GM19035 (cell line): ENCODE measurements around the gene SHC3.

ENCODE experiments used
- ATAC-seq: cut with Tn5 transposase; IDR thresholded peaks from one replicate; pipeline ENCODE4 v1.9.1; 2021; ENCODE audit not compliant: unreplicated experiment

The SHC3 gene

GRCh38 chr9:89161221-89161620 lies 17.4 kb downstream of the SHC3 start:
- no peak for ATAC-seq

DNA sequence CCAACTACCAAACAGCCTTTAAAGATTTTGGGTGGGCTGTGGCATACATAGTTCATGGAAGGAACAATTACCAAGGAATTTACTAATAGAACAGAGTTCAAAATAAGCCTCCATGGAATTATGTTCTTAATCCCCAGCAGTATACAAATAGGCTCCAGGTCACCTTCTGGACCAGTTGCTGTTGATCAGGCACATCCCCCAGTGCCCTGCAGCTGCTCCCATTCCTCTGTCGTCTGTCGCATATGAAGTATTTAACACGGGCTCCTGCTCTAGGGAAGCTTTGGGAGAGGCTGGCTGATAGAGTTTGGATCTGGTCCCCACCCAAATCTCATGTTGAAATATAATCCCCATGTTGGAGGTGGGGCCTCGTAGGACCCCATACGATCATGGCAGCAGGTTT lies 17.8 kb downstream of the SHC3 start:
- no peak for ATAC-seq

DNA sequence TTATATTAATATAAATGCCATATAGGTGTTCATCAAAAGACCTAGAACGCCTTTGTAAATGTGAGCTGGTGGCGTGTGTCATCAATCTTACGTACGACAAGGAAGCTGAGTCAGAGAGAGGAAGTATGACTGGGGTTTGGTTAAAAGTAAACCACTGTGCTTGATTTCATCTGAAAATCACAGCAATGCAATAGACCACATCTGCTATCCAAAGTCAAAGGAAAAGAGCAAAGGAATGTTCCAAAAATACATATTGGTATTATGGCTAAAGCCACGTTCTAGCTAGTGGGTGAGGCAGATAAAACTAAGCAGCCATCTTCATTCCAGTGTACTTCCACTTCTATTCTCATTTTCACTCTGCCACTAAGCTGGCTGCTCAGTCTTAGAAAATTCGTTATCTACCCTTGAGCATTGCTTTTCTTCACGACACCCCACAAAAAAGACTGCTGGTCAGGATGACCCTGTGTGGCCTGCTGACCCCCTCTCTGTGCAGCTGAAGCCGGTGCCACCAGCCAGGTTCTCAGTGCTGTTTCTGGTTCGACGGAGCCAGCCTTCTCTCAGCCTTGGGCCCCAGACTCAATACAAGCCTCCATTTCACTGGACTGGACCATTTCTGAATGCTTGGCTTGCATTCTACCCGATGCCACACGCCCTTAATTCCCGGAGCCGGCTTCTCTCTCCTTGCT lies 23.8 kb downstream of the SHC3 start:
- no peak for ATAC-seq

DNA sequence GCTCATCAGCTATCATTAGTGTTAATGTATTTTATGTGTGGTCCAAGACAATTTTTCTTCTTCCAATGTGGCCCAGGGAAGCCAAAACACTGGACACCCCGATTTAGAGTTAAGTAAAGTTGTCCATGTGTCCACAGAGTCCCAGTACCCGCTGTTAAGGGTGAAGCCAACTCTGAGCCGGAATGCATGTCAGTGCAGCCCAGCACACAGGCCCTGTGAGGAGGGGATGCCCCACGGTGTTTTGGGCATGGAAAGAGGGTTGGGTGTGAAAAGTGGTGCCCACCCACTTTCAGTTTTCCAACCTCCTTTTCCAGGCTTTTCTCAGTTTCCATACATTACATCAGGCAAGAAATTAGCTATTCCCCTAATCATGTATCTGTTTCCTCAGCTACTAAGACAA lies 24.4 kb downstream of the SHC3 start:
- ATAC-seq: no peak

- no peak for ATAC-seq
These were observed 25.2 kb downstream of the SHC3 start for GRCh38 chr9:89153232-89154017.

GRCh38 chr9:89149726-89150125 lies 28.9 kb downstream of the SHC3 start:
- ATAC-seq: no peak

- no peak for ATAC-seq
These were observed 33.5 kb downstream of the SHC3 start for GRCh38 chr9:89145097-89145496.

GRCh38 chr9:89144238-89144637 lies 34.4 kb downstream of the SHC3 start:
- ATAC-seq: no peak

DNA sequence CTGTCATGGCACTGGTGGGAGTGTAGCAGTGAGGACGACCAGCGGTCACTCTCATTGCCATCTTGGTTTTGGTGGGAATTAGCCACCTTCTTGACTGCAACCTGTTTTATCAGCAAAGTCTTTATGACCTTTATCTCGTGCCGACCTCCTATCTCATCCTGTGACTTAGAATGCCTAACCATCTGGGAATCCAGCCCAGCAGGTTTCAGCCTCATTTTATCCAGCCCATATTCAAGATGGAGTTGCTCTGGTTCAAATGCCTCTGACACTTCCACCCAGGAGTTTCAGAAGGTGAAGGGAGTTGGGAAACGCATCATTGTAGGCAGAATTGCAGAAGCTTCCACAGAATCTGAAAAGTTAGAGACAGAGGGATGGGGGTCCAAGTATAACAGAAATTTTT lies 35.4 kb downstream of the SHC3 start:
- no peak for ATAC-seq

DNA sequence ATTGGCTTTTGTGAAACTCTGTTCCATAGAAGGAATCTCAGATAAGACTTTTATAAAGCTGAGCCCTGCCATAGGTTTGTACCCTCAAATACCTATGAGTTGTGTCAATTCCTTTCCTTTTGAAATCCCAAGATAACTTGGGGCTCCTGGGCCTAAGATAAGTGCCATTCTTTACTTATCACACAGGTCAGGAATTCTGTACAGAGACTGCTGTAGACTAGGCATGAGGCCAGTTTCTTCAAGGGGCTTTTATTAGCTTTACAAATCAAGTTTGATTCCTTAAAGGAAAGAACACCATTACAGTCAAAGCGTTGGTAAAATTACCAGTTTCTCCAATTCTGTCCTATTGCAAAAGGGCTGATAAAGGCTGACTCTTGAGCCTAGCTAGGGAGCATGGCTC lies 39.2 kb downstream of the SHC3 start:
- ATAC-seq: no peak

- no peak for ATAC-seq
These were observed 39.9 kb downstream of the SHC3 start for GRCh38 chr9:89138463-89139390.

DNA sequence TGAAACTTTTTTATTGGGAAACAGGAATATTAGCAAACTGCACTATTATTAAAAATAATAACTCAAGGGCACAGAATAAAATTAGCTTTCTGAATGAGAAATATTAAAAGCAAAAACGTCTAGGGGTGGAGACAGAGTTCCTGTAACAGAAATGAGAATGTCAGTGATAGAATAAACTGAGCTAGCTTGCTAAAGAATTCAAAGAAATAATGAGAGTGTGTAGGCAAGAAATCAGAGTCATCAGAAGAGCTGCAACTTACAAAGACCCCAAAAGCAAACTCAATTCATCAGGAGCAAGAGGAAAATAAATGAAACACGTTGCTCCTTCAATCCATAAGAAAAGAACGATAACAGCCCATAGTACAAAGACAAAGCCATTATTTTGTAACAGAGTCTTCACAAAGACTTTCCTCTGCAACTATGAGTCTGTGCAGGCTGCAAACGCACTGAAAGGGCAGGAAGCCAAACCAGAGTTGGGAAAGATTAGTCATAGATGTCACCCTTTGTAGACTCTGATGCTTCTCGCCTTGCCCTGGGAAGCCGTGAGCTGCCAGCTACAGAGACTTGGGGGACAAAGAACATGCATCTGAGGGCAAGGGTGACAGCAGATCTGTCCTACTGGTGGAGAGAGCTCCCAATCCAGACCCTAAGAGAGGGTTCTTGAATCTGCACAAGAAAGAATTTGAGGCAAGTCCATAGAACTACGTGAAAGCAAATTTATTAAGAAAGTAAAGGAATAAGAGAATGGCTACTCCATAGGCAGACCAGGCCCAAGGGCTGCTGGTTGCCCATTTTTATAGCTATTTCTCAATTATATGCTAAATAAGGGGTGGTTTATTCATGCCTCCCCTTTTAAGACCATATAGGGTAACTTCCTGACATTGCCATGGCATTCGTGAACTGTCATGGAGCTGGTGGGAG lies 40.8 kb downstream of the SHC3 start:
- ATAC-seq: no peak

DNA sequence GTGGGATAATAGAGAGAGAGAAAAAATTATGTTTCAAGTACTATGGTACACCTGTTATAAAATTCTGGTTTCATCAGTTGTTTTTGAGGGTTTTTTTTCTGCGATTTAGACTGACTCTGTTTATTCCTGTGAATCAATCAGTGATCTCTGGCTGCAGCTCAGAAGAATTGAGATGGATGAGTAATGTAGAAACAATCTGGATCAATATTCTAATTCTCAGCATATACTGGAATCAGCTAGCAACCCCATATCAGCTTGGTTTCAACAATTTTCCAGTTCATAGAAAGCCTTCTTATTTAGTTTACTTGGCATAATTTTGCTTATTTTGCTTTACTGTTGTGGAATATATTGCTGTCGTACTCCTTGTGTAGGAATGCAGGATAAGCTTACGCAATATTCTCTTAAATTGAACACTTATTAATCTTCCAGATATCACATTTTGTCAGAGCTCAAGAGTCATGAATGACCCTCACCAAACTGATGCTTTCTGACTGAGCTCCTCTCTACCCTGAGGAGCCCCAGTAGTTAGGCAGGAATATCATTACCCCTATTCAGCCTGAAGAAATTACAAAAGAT lies 42.9 kb downstream of the SHC3 start:
- no peak for ATAC-seq

DNA sequence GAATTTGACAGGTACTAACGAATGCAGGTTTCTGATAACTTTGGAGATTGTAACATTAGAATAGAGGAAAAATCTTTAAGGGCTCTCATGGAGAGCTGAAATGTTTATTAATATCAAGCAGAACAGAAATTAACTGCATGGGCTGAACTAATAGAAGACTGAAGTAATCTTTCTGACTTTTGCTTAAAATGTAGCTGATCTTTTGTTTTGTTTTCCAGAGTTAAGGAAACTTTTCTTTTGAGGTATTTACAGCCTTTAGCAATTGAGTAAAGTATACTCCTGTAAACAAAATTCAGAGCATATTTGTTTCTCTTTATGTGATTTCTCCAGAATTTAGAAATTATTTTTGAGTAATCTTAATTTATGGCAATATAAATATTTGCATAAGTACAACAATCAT lies 43.9 kb downstream of the SHC3 start:
- no peak for ATAC-seq

DNA sequence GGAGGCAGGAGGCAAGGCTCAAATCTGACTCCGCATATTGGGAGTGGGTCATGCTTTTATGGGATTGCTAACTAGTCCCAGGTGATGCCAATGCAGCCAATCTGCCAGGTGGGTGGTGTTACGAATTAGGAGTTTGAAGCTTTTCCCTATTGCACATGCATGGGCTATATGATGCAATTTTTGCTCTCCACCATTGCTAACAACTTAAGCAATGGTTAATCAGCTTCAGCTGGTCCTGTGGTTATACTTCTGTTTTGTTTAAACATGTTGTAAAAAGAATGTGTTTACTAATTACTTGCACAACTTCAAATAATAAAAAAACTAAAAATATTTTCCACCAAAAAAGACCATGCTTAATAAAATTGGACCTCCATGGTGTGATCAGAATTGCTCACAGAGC lies 55.7 kb downstream of the SHC3 start:
- no peak for ATAC-seq

- ATAC-seq: no peak
These were observed 57.9 kb downstream of the SHC3 start for GRCh38 chr9:89120704-89121103.

GRCh38 chr9:89116805-89117192 lies 61.8 kb downstream of the SHC3 start:
- no peak for ATAC-seq

GRCh38 chr9:89116064-89116804 lies 62.4 kb downstream of the SHC3 start:
- no peak for ATAC-seq

DNA sequence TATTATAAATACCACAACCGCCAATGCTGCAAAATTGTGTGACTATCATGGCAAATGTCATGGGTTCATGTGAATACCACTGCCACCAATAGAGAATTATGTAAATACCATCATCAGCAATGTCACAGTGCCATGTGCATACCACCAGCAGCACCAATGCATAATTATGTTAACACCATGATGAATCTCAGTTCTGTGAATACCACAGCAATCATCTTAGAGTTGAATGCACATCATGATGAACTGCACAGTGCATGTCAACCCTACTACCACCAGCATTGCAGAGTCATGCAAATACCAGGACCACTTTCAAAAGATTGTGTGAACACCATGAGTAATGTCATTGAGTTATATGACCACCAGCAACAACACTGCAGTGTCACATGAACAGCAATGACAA lies 63.2 kb downstream of the SHC3 start:
- ATAC-seq: no peak

DNA sequence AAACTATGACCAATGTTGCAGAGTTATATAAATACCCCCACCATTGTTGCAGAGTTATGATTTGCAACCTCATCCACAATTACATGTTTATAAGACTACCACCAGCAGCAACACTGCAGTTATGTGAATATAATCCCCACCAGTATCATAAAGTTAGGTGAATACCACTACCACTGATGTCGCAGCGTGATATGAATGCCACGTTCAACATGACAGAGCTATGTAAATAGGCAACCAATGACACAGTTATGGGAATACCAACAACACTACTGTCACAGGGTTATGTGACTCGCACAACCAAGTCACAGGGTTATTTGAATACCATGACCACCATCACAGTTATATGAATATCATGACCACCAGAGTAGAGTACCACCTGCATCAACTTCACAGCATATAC lies 63.9 kb downstream of the SHC3 start:
- ATAC-seq: no peak
